Neural cell (in vitro differentiated cells): ENCODE data around the gene ACSS3.

Experiments
- CTCF ChIP-seq: fragments of 450-650 bp; IDR thresholded peaks from 2 replicates; pipeline ENCODE4 v1.5.1; 2014; ENCODE audit warnings: antibody characterized with exemption, mild to moderate bottlenecking, moderate library complexity; ENCODE audit not compliant: poor library complexity, severe bottlenecking
- EZH2 ChIP-seq: fragments of 200-600, 300-800 bp; shearing (Covaris generic), sonication (generic); IDR thresholded peaks from 2 replicates; pipeline ENCODE4 v1.6.1; 2014; ENCODE audit warnings: antibody characterized with exemption, low read length, borderline replicate concordance, mild to moderate bottlenecking; ENCODE audit not compliant: insufficient read depth, poor library complexity, severe bottlenecking
- POLR2AphosphoS5 ChIP-seq: IDR thresholded peaks from 2 replicates; pipeline ENCODE4 v1.6.1; 2012
- RAD21 ChIP-seq: fragments of 450-650 bp; conservative IDR thresholded peaks from 2 replicates; pipeline ENCODE4 v1.6.1; 2014; ENCODE audit warnings: antibody characterized with exemption, mild to moderate bottlenecking, moderate library complexity
- SMC3 ChIP-seq: fragments of 450-650 bp; conservative IDR thresholded peaks from 2 replicates; pipeline ENCODE4 v1.6.1; 2014; ENCODE audit warnings: antibody characterized with exemption, mild to moderate bottlenecking, moderate library complexity; ENCODE audit not compliant: poor library complexity
- TAF1 ChIP-seq: IDR thresholded peaks from 2 replicates; pipeline ENCODE4 v1.6.1; 2012; ENCODE audit warnings: low read depth

GRCh38 chr12:81083906-81084513, 6.1 kb downstream of the ACSS3 start:
- TF ChIP-seq CTCF: no peak
- TF ChIP-seq TAF1: no peak
- TF ChIP-seq RAD21: no peak
- TF ChIP-seq EZH2: no peak
- no peak for TF ChIP-seq SMC3
- TF ChIP-seq POLR2AphosphoS5: no peak
